ENCODE measurements around the gene DMD. TPM values are rescaled to one million over a fixed set of nuclear protein-coding genes. Genes with fewer than 3 reads are reported as not detected.

DMD gene
- total RNA-seq, 1 donor from 2014 or later, result 9.7 TPM

- Mint-ChIP-seq H3K9me3 (peaks cover 16% of the 10 kb centered on the region), H3K4me1 (peaks cover 3% of the 10 kb centered on the region), H3K27me3 (ENCODE audit: low read depth) (no peaks in the 10 kb centered on the region), H3K4me3 (no peak overlapping the region), H3K27ac (ENCODE audit: unreplicated experiment) (no peak overlapping the region), H3K36me3 (ENCODE audit: low read depth) (peaks cover 4% of the 10 kb centered on the region)
- no peak for DNase-seq (ENCODE audit: low read depth, low spot score)
- no peak for TF ChIP-seq CTCF (conservative IDR thresholded peaks at IDR 0.05)
These were observed 2140.1 kb downstream of the DMD start for GRCh38 chrX:31071262-31071661.

- no peak overlapping the region for H3K4me3 Mint-ChIP-seq
- H3K36me3 Mint-ChIP-seq (ENCODE audit: low read depth), result peaks cover 4% of the 10 kb centered on the region
- H3K9me3 Mint-ChIP-seq, result peaks cover 12% of the 10 kb centered on the region
These were observed 2141.3 kb downstream of the DMD start for GRCh38 chrX:31070057-31070468.

More at GRCh38 chrX:31070057-31070468, 2141.3 kb downstream of the DMD start:
- no peak for TF ChIP-seq CTCF (conservative IDR thresholded peaks at IDR 0.05)
- no peak for DNase-seq (ENCODE audit: low read depth, low spot score)
- Mint-ChIP-seq H3K4me1 (peaks cover 3% of the 10 kb centered on the region), H3K27ac (ENCODE audit: unreplicated experiment) (no peak overlapping the region), H3K27me3 (ENCODE audit: low read depth) (no peaks in the 10 kb centered on the region)

Small RNA genes lying within 50 kb of the gene (microRNA-seq; reads per million reads assigned to microRNA genes)
- gene MIR3915 (1.8 reads per million), gene MIR548F5 (not detected)
